HG02798 (cell line): Measurements from ENCODE around the gene PHLDB3.

Experiments
- ATAC-seq: cut with Tn5 transposase; IDR thresholded peaks from one replicate; pipeline ENCODE4 v1.9.1; 2021; ENCODE audit warnings: mild to moderate bottlenecking; ENCODE audit not compliant: unreplicated experiment, poor library complexity

PHLDB3 gene

GRCh38 chr19:43471091-43471490 lies 33.5 kb downstream of the PHLDB3 start:
- ATAC-seq, result no peak

GRCh38 chr19:43470288-43470687 lies 34.3 kb downstream of the PHLDB3 start:
- no peak for ATAC-seq

GRCh38 chr19:43469160-43469480 lies 35.4 kb downstream of the PHLDB3 start:
- ATAC-seq, result no peak

GRCh38 chr19:43468354-43469159 lies 36.0 kb downstream of the PHLDB3 start:
- no peak for ATAC-seq

GRCh38 chr19:43467730-43468129 lies 36.8 kb downstream of the PHLDB3 start:
- ATAC-seq, result no peak

GRCh38 chr19:43467276-43467675 lies 37.3 kb downstream of the PHLDB3 start:
- no peak for ATAC-seq

GRCh38 chr19:43466793-43467192 lies 37.8 kb downstream of the PHLDB3 start:
- no peak for ATAC-seq

- no peak for ATAC-seq
These were observed 39.0 kb downstream of the PHLDB3 start, which contains the start of gene LYPD3 for GRCh38 chr19:43465468-43466120. TSS of gene LYPD3 (minus strand) at chr19:43465608. CDS start at chr19:43465571, 37 bp downstream.

- peak; percentile 29 for ATAC-seq
These were observed 40.3 kb downstream of the PHLDB3 start for GRCh38 chr19:43464134-43464775.

- peak; percentile 85 for ATAC-seq
These were observed 41.0 kb downstream of the PHLDB3 start for GRCh38 chr19:43463381-43464133.

GRCh38 chr19:43462785-43463380 lies 41.7 kb downstream of the PHLDB3 start:
- no peak for ATAC-seq

GRCh38 chr19:43462383-43462782 lies 42.2 kb downstream of the PHLDB3 start:
- no peak for ATAC-seq

GRCh38 chr19:43461303-43461702 lies 43.2 kb downstream of the PHLDB3 start:
- no peak for ATAC-seq

- no peak for ATAC-seq
These were observed 44.1 kb downstream of the PHLDB3 start for GRCh38 chr19:43460362-43461016.

GRCh38 chr19:43457809-43458208 lies 46.7 kb downstream of the PHLDB3 start:
- no peak for ATAC-seq

GRCh38 chr19:43455321-43456113 lies 49.0 kb downstream of the PHLDB3 start:
- ATAC-seq, result no peak

- ATAC-seq, result no peak
These were observed 50.5 kb downstream of the PHLDB3 start for GRCh38 chr19:43454031-43454430.

GRCh38 chr19:43452582-43452981 lies 52.0 kb downstream of the PHLDB3 start:
- no peak for ATAC-seq

GRCh38 chr19:43450545-43450997 lies 54.0 kb downstream of the PHLDB3 start:
- no peak for ATAC-seq
